MM.1S (cell line): ENCODE data around the gene KRTAP5-7.
"Not testable (repeated sequence)": the region's sequence is repeated elsewhere in the genome, so short reads cannot be mapped to it uniquely, and the experiment has no call there.

Experiments
- DNase-seq: peaks from one replicate; pipeline ENCODE4 v3.0.0-alpha.2; 2015
- H2AFZ ChIP-seq: fragments of 300-600 bp; sonication (generic); 2 replicates; pipeline ENCODE4 v1.6.0; 2016; ENCODE audit warnings: antibody characterized with exemption, low read length
- H3F3A ChIP-seq: fragments of 300-600 bp; sonication (generic); 2 replicates; pipeline ENCODE4 v1.6.1; 2016; ENCODE audit warnings: mild to moderate bottlenecking, antibody characterized with exemption, low read length, moderate library complexity, mixed read lengths; ENCODE audit not compliant: insufficient read depth
- H3K27ac ChIP-seq: fragments of 300-600 bp; sonication (generic); 2 replicates; pipeline ENCODE4 v1.5.1; 2016; ENCODE audit warnings: mild to moderate bottlenecking, low read length
- H3K27me3 ChIP-seq: fragments of 300-600 bp; sonication (generic); replicated peaks from 2 replicates; pipeline ENCODE4 v1.6.0; 2016; ENCODE audit warnings: low read length; ENCODE audit not compliant: insufficient read depth
- H3K36me3 ChIP-seq: fragments of 300-600 bp; sonication (generic); replicated peaks from 2 replicates; pipeline ENCODE4 v1.6.1; 2016; ENCODE audit warnings: mild to moderate bottlenecking, low read length, mixed read lengths; ENCODE audit not compliant: insufficient read depth
- H3K4me1 ChIP-seq: fragments of 300-600 bp; sonication (generic); 2 replicates; pipeline ENCODE4 v1.6.1; 2016; ENCODE audit warnings: low read length, mixed read lengths
- H3K4me2 ChIP-seq: fragments of 300-600 bp; sonication (generic); 2 replicates; pipeline ENCODE4 v1.6.0; 2016; ENCODE audit warnings: low read depth, low read length
- H3K4me3 ChIP-seq: fragments of 300-600 bp; sonication (generic); 2 replicates; pipeline ENCODE4 v1.5.1; 2016; ENCODE audit warnings: low read length, mixed read lengths
- H3K79me2 ChIP-seq: fragments of 300-600 bp; sonication (generic); 2 replicates; pipeline ENCODE4 v1.6.1; 2016; ENCODE audit warnings: mixed run types, low read length, mixed read lengths
- H3K9ac ChIP-seq: fragments of 300-600 bp; sonication (generic); 2 replicates; pipeline ENCODE4 v1.6.1; 2016; ENCODE audit warnings: low read length, mixed read lengths
- H3K9me2 ChIP-seq: fragments of 300-600 bp; sonication (generic); replicated peaks from 2 replicates; pipeline ENCODE4 v1.6.1; 2016; ENCODE audit warnings: mild to moderate bottlenecking, low read length, mixed read lengths; ENCODE audit not compliant: insufficient read depth
- H3K9me3 ChIP-seq: fragments of 300-600 bp; sonication (generic); replicated peaks from 2 replicates; pipeline ENCODE4 v1.6.1; 2016; ENCODE audit warnings: mild to moderate bottlenecking, low read length, mixed read lengths; ENCODE audit not compliant: insufficient read depth
- H4K20me1 ChIP-seq: fragments of 300-600 bp; sonication (generic); 2 replicates; pipeline ENCODE4 v1.6.1; 2016; ENCODE audit warnings: mild to moderate bottlenecking, low read length, moderate library complexity, mixed read lengths; ENCODE audit not compliant: insufficient read depth
- EZH2 ChIP-seq: fragments of 300-600 bp; sonication (generic); optimal IDR thresholded peaks from 2 replicates; pipeline ENCODE3; 2017; ENCODE audit warnings: low read depth, mild to moderate bottlenecking, antibody characterized with exemption, low read length, mixed read lengths
- EZH2phosphoT487 ChIP-seq: fragments of 300-600 bp; sonication (generic); IDR thresholded peaks from 2 replicates; pipeline ENCODE4 v1.6.1; 2018; ENCODE audit warnings: antibody characterized with exemption, low read length
- TF ChIP-seq, protein P1 (sequence below): fragments of 300-600 bp; sonication (generic); IDR thresholded peaks from 2 replicates; pipeline ENCODE4 v1.5.1; 2016; ENCODE audit warnings: antibody characterized with exemption, low read length, mixed read lengths

Gene KRTAP5-7

DNA sequence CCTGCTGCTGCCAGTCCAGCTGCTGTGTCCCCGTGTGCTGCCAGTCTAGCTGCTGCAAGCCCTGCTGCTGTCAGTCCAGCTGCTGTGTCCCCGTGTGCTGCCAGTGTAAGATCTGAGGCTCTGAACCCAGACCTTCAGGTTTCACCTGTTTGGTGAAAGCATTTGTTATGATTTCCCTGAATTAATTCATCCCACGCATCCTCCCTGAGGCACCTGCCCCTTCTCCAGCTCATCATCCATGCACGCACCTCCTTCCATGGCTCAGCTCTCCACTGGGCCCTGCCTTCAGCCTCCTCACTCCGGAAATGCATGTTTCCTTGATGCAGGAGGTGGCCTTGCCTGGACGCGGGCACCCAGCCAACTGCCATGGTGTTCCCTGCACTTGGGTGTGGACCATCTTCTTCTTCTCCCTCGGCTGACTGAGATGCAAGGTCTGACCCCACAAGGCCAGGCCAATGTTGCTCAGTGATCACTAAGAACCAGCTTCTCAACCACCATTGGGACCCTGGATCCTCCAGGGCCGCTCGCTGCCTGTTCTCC, 39.1 kb downstream of the KRTAP5-7 start:
- Histone ChIP-seq H3K9ac (no peak overlapping the region), H3K36me3 (no peaks in the 10 kb centered on the region), H3K79me2 (no peaks in the 10 kb centered on the region), H3F3A (no peaks in the 10 kb centered on the region), H3K27me3 (peaks cover 52% of the 10 kb centered on the region), H4K20me1 (no peaks in the 10 kb centered on the region), H3K27ac (no peak overlapping the region), H3K4me3 (no peak overlapping the region), H2AFZ (no peak overlapping the region), H3K9me2 (no peaks in the 10 kb centered on the region), H3K9me3 (no peaks in the 10 kb centered on the region), H3K4me2 (no peak overlapping the region), H3K4me1 (no peaks in the 10 kb centered on the region)
- DNase-seq, result no peak
- TF ChIP-seq, protein P1, sequence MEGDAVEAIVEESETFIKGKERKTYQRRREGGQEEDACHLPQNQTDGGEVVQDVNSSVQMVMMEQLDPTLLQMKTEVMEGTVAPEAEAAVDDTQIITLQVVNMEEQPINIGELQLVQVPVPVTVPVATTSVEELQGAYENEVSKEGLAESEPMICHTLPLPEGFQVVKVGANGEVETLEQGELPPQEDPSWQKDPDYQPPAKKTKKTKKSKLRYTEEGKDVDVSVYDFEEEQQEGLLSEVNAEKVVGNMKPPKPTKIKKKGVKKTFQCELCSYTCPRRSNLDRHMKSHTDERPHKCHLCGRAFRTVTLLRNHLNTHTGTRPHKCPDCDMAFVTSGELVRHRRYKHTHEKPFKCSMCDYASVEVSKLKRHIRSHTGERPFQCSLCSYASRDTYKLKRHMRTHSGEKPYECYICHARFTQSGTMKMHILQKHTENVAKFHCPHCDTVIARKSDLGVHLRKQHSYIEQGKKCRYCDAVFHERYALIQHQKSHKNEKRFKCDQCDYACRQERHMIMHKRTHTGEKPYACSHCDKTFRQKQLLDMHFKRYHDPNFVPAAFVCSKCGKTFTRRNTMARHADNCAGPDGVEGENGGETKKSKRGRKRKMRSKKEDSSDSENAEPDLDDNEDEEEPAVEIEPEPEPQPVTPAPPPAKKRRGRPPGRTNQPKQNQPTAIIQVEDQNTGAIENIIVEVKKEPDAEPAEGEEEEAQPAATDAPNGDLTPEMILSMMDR, result no peak
- TF ChIP-seq EZH2phosphoT487, result no peak
- TF ChIP-seq EZH2, result no peak

DNA sequence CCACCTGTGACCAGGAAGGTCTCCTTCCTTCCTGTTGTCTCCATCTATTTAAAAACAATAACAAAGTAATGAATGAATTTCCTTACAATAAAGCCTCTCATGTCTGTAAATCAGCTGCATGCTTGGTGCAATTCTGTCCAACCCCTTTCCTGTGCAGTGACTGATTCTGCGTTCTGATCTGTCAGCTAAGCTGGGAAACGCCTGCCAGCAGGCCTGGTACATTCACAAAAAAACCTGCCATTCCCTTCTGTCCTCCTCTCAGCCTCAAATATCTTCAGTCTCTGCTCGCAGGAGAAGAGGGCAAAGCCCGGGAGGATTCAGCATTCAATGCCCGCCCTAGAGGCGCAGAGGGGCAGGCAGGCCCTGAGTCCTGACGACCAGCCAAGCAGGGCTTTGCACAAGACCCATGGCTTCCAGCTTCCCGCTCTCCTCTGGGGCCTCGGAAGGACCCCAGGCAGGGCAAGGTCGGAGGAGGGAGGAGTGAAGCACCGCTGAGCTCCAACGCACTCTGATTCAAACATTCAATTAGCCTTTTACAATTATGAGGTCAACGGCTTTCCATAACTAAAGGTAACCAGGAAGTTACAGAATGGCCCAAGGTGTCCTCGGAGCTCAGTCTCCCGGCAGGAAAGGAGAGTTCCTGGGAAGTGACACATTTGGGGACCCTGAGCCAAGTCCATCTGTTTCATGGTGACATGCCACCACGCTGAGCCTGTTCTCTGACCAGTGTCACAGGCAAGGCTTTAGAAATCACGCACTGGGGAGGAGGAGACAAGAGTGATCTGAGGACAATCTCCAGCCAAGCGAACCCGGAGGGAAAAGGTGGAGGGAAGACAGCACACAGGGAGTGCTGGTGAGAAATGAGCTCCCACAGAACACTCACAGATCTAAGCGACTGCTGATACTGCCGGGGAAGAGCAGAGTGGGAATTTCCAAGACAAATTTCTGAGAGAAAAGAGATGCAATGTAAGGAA, 39.8 kb downstream of the KRTAP5-7 start:
- not testable (repeated sequence) for DNase-seq, H3K79me2 ChIP-seq, H3K36me3 ChIP-seq, H3K9me2 ChIP-seq, H2AFZ ChIP-seq, H3K9ac ChIP-seq, H3K4me2 ChIP-seq, H3K9me3 ChIP-seq, H4K20me1 ChIP-seq, H3F3A ChIP-seq, H3K4me3 ChIP-seq, H3K4me1 ChIP-seq, H3K27ac ChIP-seq
- peaks cover 44% of the 10 kb centered on the region for H3K27me3 ChIP-seq

DNA sequence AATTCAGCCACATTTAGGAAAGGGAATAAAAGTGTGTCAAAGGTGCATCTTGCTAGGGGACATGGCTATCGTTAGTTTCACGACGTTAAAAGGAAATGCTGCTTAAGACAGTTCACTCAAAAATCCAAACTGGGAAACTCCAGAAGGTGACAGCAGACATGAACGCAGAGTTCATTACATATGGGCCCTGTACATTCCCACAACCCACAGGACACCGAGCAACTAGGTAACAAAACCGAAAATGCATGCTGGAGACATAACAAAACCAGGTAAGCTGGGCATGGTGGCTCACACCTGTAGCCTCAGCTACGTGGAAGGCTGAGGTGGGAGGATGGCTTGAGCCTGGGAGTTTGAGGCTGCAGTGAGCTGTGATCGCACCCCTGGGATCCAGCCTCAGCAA, 40.6 kb downstream of the KRTAP5-7 start:
- H3K9me2 ChIP-seq, H3F3A ChIP-seq, H3K79me2 ChIP-seq, H3K4me3 ChIP-seq, H3K27ac ChIP-seq, H3K4me2 ChIP-seq, H3K9ac ChIP-seq, H3K9me3 ChIP-seq, H2AFZ ChIP-seq, H3K36me3 ChIP-seq, H4K20me1 ChIP-seq, H3K4me1 ChIP-seq: not testable (repeated sequence)
- H3K27me3 ChIP-seq, result peaks cover 39% of the 10 kb centered on the region
- peak; percentile 35 for DNase-seq

DNA sequence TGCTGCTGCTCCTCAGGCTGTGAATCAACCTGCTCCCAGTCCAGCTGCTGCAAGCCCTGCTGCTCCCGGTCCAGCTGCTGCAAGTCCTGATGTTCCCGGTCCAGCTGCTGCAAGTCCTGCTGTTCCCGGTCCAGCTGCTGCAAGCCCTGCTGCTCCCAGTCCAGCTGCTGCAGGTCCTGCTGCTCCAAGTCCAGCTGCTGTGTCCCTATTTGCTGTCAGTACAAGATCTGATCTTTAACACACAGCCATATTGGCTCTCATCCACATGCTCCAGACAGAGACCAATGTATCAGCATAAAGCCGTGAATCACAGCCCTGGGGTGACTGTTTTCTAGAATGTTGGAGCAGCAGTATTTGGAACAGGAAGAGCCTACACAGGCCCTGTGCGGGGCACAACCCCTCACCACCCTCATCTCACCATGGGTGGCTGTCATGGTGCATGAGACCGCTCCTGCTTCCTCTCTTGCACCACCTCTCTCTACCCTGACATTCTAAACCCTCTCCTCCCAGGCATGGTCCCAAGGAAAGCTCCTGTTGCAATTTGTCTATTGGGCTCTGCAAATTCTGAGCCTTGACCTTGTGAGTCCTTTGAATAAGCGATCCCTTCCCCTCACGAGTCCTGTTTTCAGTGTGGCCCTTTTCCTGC, 41.8 kb downstream of the KRTAP5-7 start:
- H3F3A ChIP-seq, result no peaks in the 10 kb centered on the region
- TF ChIP-seq, protein P1, result no peak
- TF ChIP-seq EZH2, result no peak
- TF ChIP-seq EZH2phosphoT487, result no peak
- no peaks in the 10 kb centered on the region for H3K9me2 ChIP-seq
- no peaks in the 10 kb centered on the region for H3K36me3 ChIP-seq
- H2AFZ ChIP-seq, result no peak overlapping the region
- no peaks in the 10 kb centered on the region for H3K4me1 ChIP-seq
- H3K4me3 ChIP-seq, result no peak overlapping the region
- no peak overlapping the region for H3K4me2 ChIP-seq
- no peak for DNase-seq
- no peaks in the 10 kb centered on the region for H3K9me3 ChIP-seq
- no peak overlapping the region for H3K9ac ChIP-seq
- H3K27me3 ChIP-seq, result peaks cover 27% of the 10 kb centered on the region
- no peak overlapping the region for H3K27ac ChIP-seq
- H4K20me1 ChIP-seq, result no peaks in the 10 kb centered on the region
- H3K79me2 ChIP-seq, result no peaks in the 10 kb centered on the region

DNA sequence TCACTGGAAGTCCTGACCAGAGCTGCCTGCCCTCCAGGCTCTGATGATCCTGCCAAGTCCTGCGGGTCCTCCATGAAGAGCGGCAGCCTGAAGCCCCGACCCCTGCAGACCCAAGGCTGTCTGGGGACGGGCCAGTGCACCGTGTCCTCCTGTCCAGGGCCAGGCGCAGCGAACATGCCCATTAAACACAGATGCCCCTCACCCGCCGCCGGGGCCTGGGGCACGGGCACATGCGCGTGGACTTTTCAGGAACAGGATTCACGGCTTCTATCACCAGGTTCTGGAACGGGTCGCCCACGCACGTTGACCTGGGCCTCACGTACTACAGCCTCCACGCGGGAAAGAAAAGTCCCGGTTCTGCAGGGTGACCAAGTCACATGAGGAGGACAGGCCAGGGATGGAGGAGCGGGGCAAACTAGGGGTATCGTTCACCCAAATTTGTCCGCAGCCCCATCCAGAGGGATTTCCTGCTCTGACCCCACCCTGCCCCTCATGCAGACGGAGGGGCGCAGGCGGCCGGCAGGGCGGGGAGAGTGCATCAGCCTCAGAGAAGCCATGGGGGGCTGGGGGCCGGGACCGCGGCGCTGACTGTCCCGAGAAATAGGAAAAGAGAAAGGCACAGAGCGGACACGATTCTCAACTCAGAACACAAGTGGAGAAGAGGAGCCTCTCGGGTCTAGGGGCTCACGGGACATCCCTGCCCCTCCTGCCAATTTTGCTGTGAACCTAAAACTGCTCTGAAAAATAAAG, 44.2 kb downstream of the KRTAP5-7 start:
- not testable (repeated sequence) for H3K4me1 ChIP-seq, H4K20me1 ChIP-seq, H3K4me3 ChIP-seq, H3K4me2 ChIP-seq, H3F3A ChIP-seq, H3K9ac ChIP-seq, H3K27ac ChIP-seq, DNase-seq, H2AFZ ChIP-seq, H3K36me3 ChIP-seq, H3K9me2 ChIP-seq, H3K79me2 ChIP-seq, H3K9me3 ChIP-seq
- peaks cover 31% of the 10 kb centered on the region for H3K27me3 ChIP-seq
